Suprapubic skin (tissue), 4 donors: ENCODE results near the gene USP48. TPM values are rescaled to one million over a fixed set of nuclear protein-coding genes. Genes with fewer than 3 reads are reported as not detected.

Experiments
- DNase-seq, 2 donors: peaks; one replicate each; pipeline ENCODE4 v3.0.0-alpha.2; 2019; ENCODE audit warnings: low spot score in 2 of 2
- H3K27ac ChIP-seq: fragments of 200-600 bp; sonication (generic); one replicate; pipeline ENCODE4 v1.5.1; 2019
- H3K27me3 ChIP-seq: fragments of 200-600 bp; sonication (generic); one replicate; pipeline ENCODE4 v1.5.1; 2019
- H3K36me3 ChIP-seq: fragments of 200-600 bp; sonication (generic); one replicate; pipeline ENCODE4 v1.5.1; 2019
- H3K4me1 ChIP-seq: fragments of 200-600 bp; sonication (generic); one replicate; pipeline ENCODE4 v1.5.1; 2019
- H3K4me3 ChIP-seq: fragments of 200-600 bp; sonication (generic); one replicate; pipeline ENCODE4 v1.5.1; 2019; ENCODE audit warnings: mild to moderate bottlenecking
- H3K9me3 ChIP-seq: fragments of 200-600 bp; sonication (generic); one replicate; pipeline ENCODE4 v1.5.1; 2019
- CTCF ChIP-seq, 2 donors: fragments of 200-600 bp in 1 of 2; fragments of 450-650 bp in 1 of 2; sonication (generic) in 1 of 2; IDR thresholded peaks; one replicate each; pipeline ENCODE4 v1.5.1; 2016 to 2019; ENCODE audit warnings: antibody characterized with exemption in 2 of 2, mild to moderate bottlenecking in 1 of 2, moderate library complexity in 1 of 2
- EP300 ChIP-seq: sonication (generic); formaldehyde crosslinking; IDR thresholded peaks from one replicate; pipeline ENCODE4 v1.6.1; 2017; ENCODE audit warnings: antibody characterized with exemption
- POLR2A ChIP-seq, 2 donors: fragments of 450-650 bp; IDR thresholded peaks; one replicate each; pipeline ENCODE4 v1.6.1; 2017; ENCODE audit warnings: antibody characterized with exemption in 2 of 2, mild to moderate bottlenecking in 2 of 2, moderate library complexity in 2 of 2
- POLR2AphosphoS5 ChIP-seq, 3 donors: sonication (generic); formaldehyde crosslinking; IDR thresholded peaks; one replicate each; pipeline ENCODE4 v1.6.1; 2017; ENCODE audit warnings: antibody characterized with exemption in 3 of 3
- WGBS: methylation state at CpG from one replicate; pipeline ENCODE4 v1.1.5; 2018; 5-methylcytosine and 5-hydroxymethylcytosine counted together
- total RNA-seq, 4 donors: library from RNA; depleted of rRNA; stranded (reverse); fragments of >200 nt; gene quantifications; one replicate each; pipeline ENCODE4 v1.1.0, GENCODE V29; 2016

The USP48 gene
- total RNA-seq, 4 donors from 2014 or later: 27.7 to 151 (median 46.0) TPM

- H3K36me3 ChIP-seq: peaks cover 76% of the 10 kb centered on the region
- no peak for TF ChIP-seq CTCF (IDR thresholded peaks at IDR 0.05)
These were observed 95.8 kb downstream of the USP48 start for GRCh38 chr1:21687081-21687529.

DNA sequence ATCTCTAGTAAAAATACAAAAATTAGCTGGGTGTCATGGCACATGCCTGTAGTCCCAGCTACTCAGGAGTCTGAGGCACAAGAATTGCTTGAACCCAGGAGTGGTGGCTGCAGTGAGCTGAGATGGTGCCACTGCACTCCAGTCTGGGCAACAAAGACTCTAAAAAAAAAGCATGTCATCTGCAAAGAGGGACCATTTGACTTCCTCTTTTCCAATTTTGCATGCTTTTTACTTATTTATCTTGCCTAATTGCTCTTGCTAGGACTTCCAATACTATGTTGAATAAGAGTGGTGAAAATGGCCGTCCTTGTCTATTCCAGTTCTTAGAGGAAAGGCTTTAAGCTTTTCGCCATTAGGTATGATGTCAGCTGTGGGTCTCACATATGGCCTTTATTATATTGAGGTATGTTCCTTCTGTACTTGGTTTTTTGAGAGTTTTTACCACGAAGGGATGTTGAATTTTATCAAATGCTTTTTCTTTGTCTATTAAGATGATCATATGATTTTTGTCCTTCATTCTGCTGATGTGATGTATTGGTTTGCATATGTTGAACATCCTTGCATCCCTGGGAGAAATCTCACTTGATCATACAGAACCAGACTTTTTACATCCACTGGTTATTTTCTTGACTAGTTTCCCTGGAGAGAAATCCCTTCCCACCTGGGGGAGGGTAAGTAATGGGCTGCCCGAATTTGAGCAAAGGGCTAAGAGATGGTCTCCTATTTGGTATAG, 96.8 kb downstream of the USP48 start:
- 95% methylated on average over 4 of the region's 4 CpGs for WGBS
- TF ChIP-seq CTCF (IDR thresholded peaks at IDR 0.05): no peak
- TF ChIP-seq EP300: no peak
- no peak for TF ChIP-seq POLR2A (IDR thresholded peaks at IDR 0.05)
- TF ChIP-seq POLR2AphosphoS5 (IDR thresholded peaks at IDR 0.05): no peak

More at GRCh38 chr1:21687081-21687529, 95.8 kb downstream of the USP48 start:
- H3K27me3 ChIP-seq: no peaks in the 10 kb centered on the region
- H3K4me3 ChIP-seq: no peak overlapping the region
- H3K27ac ChIP-seq: no peak overlapping the region
- WGBS: 91% methylated on average over 2 of the region's 2 CpGs
- H3K4me1 ChIP-seq: no peaks in the 10 kb centered on the region
- no peak for DNase-seq
- no peaks in the 10 kb centered on the region for H3K9me3 ChIP-seq

DNA sequence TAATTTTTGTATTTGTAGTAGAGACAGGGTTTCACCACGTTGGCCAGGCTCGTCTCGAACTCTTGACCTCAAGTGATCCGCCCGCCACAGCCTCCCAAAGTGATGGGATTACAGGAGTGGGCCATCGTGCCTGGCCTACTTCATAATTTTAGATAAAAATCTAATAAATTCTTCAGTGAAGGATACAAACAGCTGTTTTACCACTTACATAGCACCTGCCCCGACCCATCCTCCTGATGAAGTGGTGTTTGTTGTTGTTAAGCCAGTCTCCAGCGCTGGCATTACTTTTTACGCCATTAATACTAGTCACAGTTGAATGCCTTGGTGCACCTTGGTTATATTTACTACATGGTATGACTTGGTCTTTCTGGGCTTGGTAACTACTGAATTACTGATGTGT, 101.5 kb downstream of the USP48 start:
- no peaks in the 10 kb centered on the region for H3K9me3 ChIP-seq
- H3K36me3 ChIP-seq: peaks cover 70% of the 10 kb centered on the region
- H3K4me3 ChIP-seq: no peak overlapping the region
- no peak for DNase-seq
- TF ChIP-seq EP300 (no peak), POLR2AphosphoS5 (IDR thresholded peaks at IDR 0.05) (no peak), POLR2A (IDR thresholded peaks at IDR 0.05) (no peak), CTCF (IDR thresholded peaks at IDR 0.05) (no peak)
- H3K27ac ChIP-seq: no peak overlapping the region
- H3K4me1 ChIP-seq: no peaks in the 10 kb centered on the region
- 82% methylated on average over 9 of the region's 9 CpGs for WGBS
- H3K27me3 ChIP-seq: no peaks in the 10 kb centered on the region

More for the DNA sequence above, 96.8 kb downstream of the USP48 start:
- Histone ChIP-seq H3K27ac (no peak overlapping the region), H3K4me3 (no peak overlapping the region), H3K4me1 (no peaks in the 10 kb centered on the region), H3K27me3 (no peaks in the 10 kb centered on the region), H3K36me3 (peaks cover 79% of the 10 kb centered on the region), H3K9me3 (no peaks in the 10 kb centered on the region)
- DNase-seq: no peak

- H3K27me3 ChIP-seq: no peaks in the 10 kb centered on the region
- 56% methylated on average over 3 of the region's 3 CpGs for WGBS
- H3K4me1 ChIP-seq: no peaks in the 10 kb centered on the region
- no peak overlapping the region for H3K27ac ChIP-seq
- no peak overlapping the region for H3K4me3 ChIP-seq
- no peaks in the 10 kb centered on the region for H3K9me3 ChIP-seq
- peaks cover 65% of the 10 kb centered on the region for H3K36me3 ChIP-seq
- no peak for TF ChIP-seq CTCF (IDR thresholded peaks at IDR 0.05)
- TF ChIP-seq POLR2AphosphoS5 (IDR thresholded peaks at IDR 0.05): no peak
- no peak for TF ChIP-seq EP300
- no peak for TF ChIP-seq POLR2A (IDR thresholded peaks at IDR 0.05)
- DNase-seq: no peak
These were observed 102.0 kb downstream of the USP48 start for GRCh38 chr1:21680918-21681317.

DNA sequence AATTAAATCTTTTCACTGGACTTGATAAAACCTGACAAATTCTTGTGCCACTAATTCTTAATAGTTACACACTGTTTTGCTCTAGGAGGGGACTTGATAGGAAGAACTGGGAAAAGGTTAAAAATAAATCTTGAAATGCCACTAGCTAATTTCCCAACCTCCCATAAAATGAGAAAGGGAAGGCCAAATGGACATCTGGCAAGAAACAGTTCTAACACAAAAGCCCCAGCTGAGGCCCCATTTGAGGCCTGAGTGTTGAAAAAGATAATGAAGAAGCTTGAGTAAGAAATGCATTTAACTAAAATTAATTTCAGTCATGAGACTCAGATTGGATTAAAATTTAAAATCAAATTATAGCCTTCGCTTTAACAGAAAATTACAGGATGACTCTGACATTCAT, 102.6 kb downstream of the USP48 start:
- no peak overlapping the region for H3K4me3 ChIP-seq
- no peak for DNase-seq
- no peaks in the 10 kb centered on the region for H3K27me3 ChIP-seq
- TF ChIP-seq EP300 (no peak), CTCF (IDR thresholded peaks at IDR 0.05) (no peak), POLR2A (IDR thresholded peaks at IDR 0.05) (no peak), POLR2AphosphoS5 (IDR thresholded peaks at IDR 0.05) (no peak)
- H3K9me3 ChIP-seq: no peaks in the 10 kb centered on the region
- 90% methylated on average over 1 of the region's 1 CpG for WGBS
- no peak overlapping the region for H3K27ac ChIP-seq
- no peaks in the 10 kb centered on the region for H3K4me1 ChIP-seq
- H3K36me3 ChIP-seq: peaks cover 60% of the 10 kb centered on the region
